Measurements from ENCODE around the gene FAM53B.

Gene FAM53B

GRCh38 chr10:124713679-124714255 lies 30.4 kb downstream of the FAM53B start:
- Histone ChIP-seq H3K36me3 (ENCODE audit: insufficient read depth) (no peaks in the 10 kb centered on the region), H3K9ac (no peak overlapping the region), H3K4me1 (ENCODE audit: low read depth, poor library complexity, severe bottlenecking) (peaks cover 45% of the 10 kb centered on the region), H3K27me3 (ENCODE audit: insufficient read depth, low read depth) (no peaks in the 10 kb centered on the region), H4K20me1 (ENCODE audit: insufficient read depth) (0 out of 2 replicates have a peak, but pooled peaks cover 2% of the 10 kb centered on the region), H3K4me2 (no peak overlapping the region), H2AFZ (ENCODE audit: low read depth) (no peak overlapping the region), H3K79me2 (ENCODE audit: insufficient read depth, low read depth) (peaks cover 50% of the 10 kb centered on the region), H3K4me3 (IDR thresholded peaks at IDR 0.05; ENCODE audit: insufficient read depth, low read depth, low read length) (no peak overlapping the region), H3K27ac (no peak overlapping the region)
- no peak for TF ChIP-seq CTCF (conservative IDR thresholded peaks at IDR 0.05; ENCODE audit: low read depth, low read length)

- TF ChIP-seq CTCF (conservative IDR thresholded peaks at IDR 0.05; ENCODE audit: low read depth, low read length), result no peak
- Histone ChIP-seq H3K4me3 (IDR thresholded peaks at IDR 0.05; ENCODE audit: insufficient read depth, low read depth, low read length) (no peak overlapping the region), H3K36me3 (ENCODE audit: insufficient read depth) (no peaks in the 10 kb centered on the region), H2AFZ (ENCODE audit: low read depth) (no peak overlapping the region), H4K20me1 (ENCODE audit: insufficient read depth) (0 out of 2 replicates have a peak, but pooled peaks cover 2% of the 10 kb centered on the region), H3K4me2 (no peak overlapping the region), H3K27me3 (ENCODE audit: insufficient read depth, low read depth) (no peaks in the 10 kb centered on the region), H3K79me2 (ENCODE audit: insufficient read depth, low read depth) (peaks cover 45% of the 10 kb centered on the region; the same call in 1 of the 2 replicates), H3K27ac (no peak overlapping the region), H3K4me1 (ENCODE audit: low read depth, poor library complexity, severe bottlenecking) (peaks cover 45% of the 10 kb centered on the region), H3K9ac (no peak overlapping the region)
These were observed 31.3 kb downstream of the FAM53B start for GRCh38 chr10:124712704-124713407.

- H4K20me1 ChIP-seq (ENCODE audit: insufficient read depth), result 0 out of 2 replicates have a peak, but pooled peaks cover 2% of the 10 kb centered on the region
- no peak overlapping the region for H3K27ac ChIP-seq
- H3K9ac ChIP-seq, result no peak overlapping the region
- H3K4me1 ChIP-seq (ENCODE audit: low read depth, poor library complexity, severe bottlenecking), result peaks cover 45% of the 10 kb centered on the region
- TF ChIP-seq CTCF (conservative IDR thresholded peaks at IDR 0.05; ENCODE audit: low read depth, low read length), result no peak
- H3K79me2 ChIP-seq (ENCODE audit: insufficient read depth, low read depth), result peaks cover 37% of the 10 kb centered on the region; the same call in 1 of the 2 replicates
- H3K4me2 ChIP-seq, result no peak overlapping the region
- H3K36me3 ChIP-seq (ENCODE audit: insufficient read depth), result no peaks in the 10 kb centered on the region
- H2AFZ ChIP-seq (ENCODE audit: low read depth), result no peak overlapping the region
- no peak overlapping the region for H3K4me3 ChIP-seq (IDR thresholded peaks at IDR 0.05; ENCODE audit: insufficient read depth, low read depth, low read length)
- H3K27me3 ChIP-seq (ENCODE audit: insufficient read depth, low read depth), result no peaks in the 10 kb centered on the region
These were observed 33.0 kb downstream of the FAM53B start for GRCh38 chr10:124711145-124711544.

- no peaks in the 10 kb centered on the region for H3K36me3 ChIP-seq (ENCODE audit: insufficient read depth)
- TF ChIP-seq CTCF (conservative IDR thresholded peaks at IDR 0.05; ENCODE audit: low read depth, low read length), result no peak
- H2AFZ ChIP-seq (ENCODE audit: low read depth), result no peak overlapping the region
- H4K20me1 ChIP-seq (ENCODE audit: insufficient read depth), result 0 out of 2 replicates have a peak, but pooled peaks cover 2% of the 10 kb centered on the region
- H3K4me1 ChIP-seq (ENCODE audit: low read depth, poor library complexity, severe bottlenecking), result peaks cover 37% of the 10 kb centered on the region
- H3K9ac ChIP-seq, result no peak overlapping the region
- no peak overlapping the region for H3K4me3 ChIP-seq (IDR thresholded peaks at IDR 0.05; ENCODE audit: insufficient read depth, low read depth, low read length)
- no peak overlapping the region for H3K27ac ChIP-seq
- H3K79me2 ChIP-seq (ENCODE audit: insufficient read depth, low read depth), result peaks cover 30% of the 10 kb centered on the region; the same call in 1 of the 2 replicates
- H3K27me3 ChIP-seq (ENCODE audit: insufficient read depth, low read depth), result no peaks in the 10 kb centered on the region
- no peak overlapping the region for H3K4me2 ChIP-seq
These were observed 33.8 kb downstream of the FAM53B start for GRCh38 chr10:124710266-124710881.
